HepG2 (cell line): ENCODE results near the gene GHSR. TPM values are rescaled to one million over a fixed set of nuclear protein-coding genes. Genes with fewer than 3 reads are reported as not detected.

Experiments
- ATAC-seq: fragments of 200-7000 bp; cut with Tn5 transposase; 3 replicates; pipeline ENCODE4 v1.9.1; 2020; ENCODE audit warnings: mild to moderate bottlenecking, moderate library complexity
- BruUV-seq: library from RNA; stranded (reverse); fragments of 400-500 nt; replicated peaks from 2 replicates; lab custom pipeline; 2021; lab: Mats Ljungman, UMichigan
- CTCF ChIA-PET: fragments of 300-600 bp; formaldehyde crosslinking; extraction: SDS; loops from one replicate; lab custom pipeline; 2021; ENCODE audit warnings: low total read pairs, inconsistent platforms, low intra/inter-chr PET ratio; lab: Yijun Ruan, JAX
- POLR2A ChIA-PET: fragments of 350-600 bp; sonication (Branson Sonifier 250); formaldehyde crosslinking; loops from one replicate; lab custom pipeline; 2020; ENCODE audit warnings: antibody characterized with exemption, inconsistent platforms; lab: Yijun Ruan, JAX
- DNase-seq: peaks from one replicate; pipeline ENCODE4 v3.0.0-alpha.2; 2015; ENCODE audit warnings: low spot score
- FAIRE-seq: peaks from 3 replicates; lab custom pipeline; 2011; peaks lifted over from hg19 to GRCh38; lab: Jason Lieb, UNC
- H2AFZ ChIP-seq: one replicate; pipeline ENCODE4 v1.6.1; 2011; ENCODE audit warnings: low read length, inconsistent platforms
- H3K27ac ChIP-seq: fragments of 300-600 bp; 3 replicates; pipeline ENCODE4 v1.8.0; 2011; ENCODE audit warnings: mixed run types, mild to moderate bottlenecking, mixed read lengths, low read length, inconsistent platforms; ENCODE audit not compliant: insufficient read depth; ENCODE audit errors: extremely low read length
- H3K27me3 ChIP-seq, 2 experiments: fragments of 200-600 bp in 1 of 2; 2 replicates in 1 of 2; 3 replicates in 1 of 2; pipeline versions ENCODE4 v1.6.0 to v1.8.0; 2011; ENCODE audit warnings: low read length in 2 of 2, mild to moderate bottlenecking in 2 of 2, moderate library complexity in 2 of 2, inconsistent platforms in 1 of 2; ENCODE audit not compliant: insufficient read depth in 2 of 2, control insufficient read depth in 1 of 2
- H3K36me3 ChIP-seq, 2 experiments: fragments of 200-600 bp in 1 of 2; replicated peaks in 1 of 2; 2 replicates in 1 of 2; 3 replicates in 1 of 2; pipeline versions ENCODE4 v1.5.1 to v1.8.0; 2011; ENCODE audit warnings: low read length in 2 of 2, inconsistent platforms in 1 of 2; ENCODE audit not compliant: insufficient read depth in 2 of 2, control insufficient read depth in 1 of 2
- H3K4me1 ChIP-seq: 2 replicates; pipeline ENCODE4 v1.5.1; 2012; ENCODE audit warnings: low read length, inconsistent platforms; ENCODE audit not compliant: insufficient read depth
- H3K4me2 ChIP-seq: 2 replicates; pipeline ENCODE4 v1.6.0; 2011; ENCODE audit warnings: low read depth, low read length, inconsistent platforms
- H3K4me3 ChIP-seq, 3 experiments: fragments of 200-600 bp in 1 of 3; sonication (generic), shearing (Covaris generic) in 1 of 3; replicated peaks in 1 of 3; 2 replicates each; pipeline ENCODE4 v1.5.1; 2011 to 2016; ENCODE audit warnings: low read length in 3 of 3, inconsistent platforms in 2 of 3, low read depth in 2 of 3, mild to moderate bottlenecking in 2 of 3, control low read depth in 1 of 3, mixed read lengths in 1 of 3; ENCODE audit not compliant: insufficient read depth in 1 of 3
- H3K79me2 ChIP-seq: one replicate; pipeline ENCODE4 v1.6.1; 2011; ENCODE audit warnings: low read length, inconsistent platforms; ENCODE audit not compliant: insufficient read depth
- H3K9ac ChIP-seq: 2 replicates; pipeline ENCODE4 v1.6.0; 2011; ENCODE audit warnings: mild to moderate bottlenecking, low read depth, low read length, inconsistent platforms; ENCODE audit not compliant: insufficient read depth
- H3K9me3 ChIP-seq: 2 replicates; pipeline ENCODE4 v1.5.1; 2012; ENCODE audit warnings: mild to moderate bottlenecking, low read length
- H4K20me1 ChIP-seq: 2 replicates; pipeline ENCODE4 v1.6.0; 2011; ENCODE audit warnings: inconsistent platforms, mild to moderate bottlenecking, low read length, moderate library complexity; ENCODE audit not compliant: insufficient read depth
- ATF4 ChIP-seq, 2 experiments: fragments of 450-650 bp in 1 of 2; sonication (generic) in 1 of 2; formaldehyde crosslinking; IDR thresholded peaks; 2 replicates each; pipeline versions ENCODE4 v1.5.0 to v1.8.0; 2020 to 2022; ENCODE audit warnings: mild to moderate bottlenecking in 1 of 2, missing genetic modification reagents in 1 of 2
- ETS1 ChIP-seq: sonication (generic); formaldehyde crosslinking; IDR thresholded peaks from 2 replicates; pipeline ENCODE4 v1.4.0; 2020; ENCODE audit warnings: missing genetic modification reagents
- HHEX ChIP-seq: IDR thresholded peaks from 2 replicates; pipeline ENCODE4 v1.6.1; 2016; ENCODE audit warnings: control low read depth
- PHB2 ChIP-seq: fragments of 450-650 bp; IDR thresholded peaks from 2 replicates; pipeline ENCODE4 v1.6.1; 2018; ENCODE audit not compliant: partially characterized antibody
- RCOR2 ChIP-seq: IDR thresholded peaks from 2 replicates; pipeline ENCODE4 v1.6.1; 2016; ENCODE audit warnings: missing biosample characterization, missing genetic modification reagents
- RFX1 ChIP-seq: fragments of 450-650 bp; IDR thresholded peaks from 2 replicates; pipeline ENCODE4 v1.6.1; 2017
- TCF7L2 ChIP-seq: IDR thresholded peaks from 2 replicates; pipeline ENCODE4 v1.6.1; 2011; ENCODE audit warnings: mild to moderate bottlenecking, low read depth, low read length, moderate library complexity
- ZC3H4 ChIP-seq: sonication (generic); formaldehyde crosslinking; IDR thresholded peaks from 2 replicates; pipeline ENCODE4 v1.4.0; 2020; ENCODE audit warnings: missing genetic modification reagents, borderline replicate concordance
- ZFP90 ChIP-seq: sonication (generic); formaldehyde crosslinking; IDR thresholded peaks from 2 replicates; pipeline ENCODE4 v1.8.0; 2022; ENCODE audit warnings: missing genetic modification reagents, mild to moderate bottlenecking, inconsistent platforms, borderline replicate concordance
- ZKSCAN1 ChIP-seq: fragments of 150-350 bp; IDR thresholded peaks from 2 replicates; pipeline ENCODE4 v1.6.1; 2014; ENCODE audit warnings: low read length
- ZNF138 ChIP-seq: sonication (generic); formaldehyde crosslinking; IDR thresholded peaks from 2 replicates; pipeline ENCODE4 v1.5.0; 2020; ENCODE audit warnings: mild to moderate bottlenecking, low read depth, missing genetic modification reagents
- ZNF232 ChIP-seq: sonication (generic); formaldehyde crosslinking; IDR thresholded peaks from 2 replicates; pipeline ENCODE4 v1.4.0; 2020; ENCODE audit warnings: missing genetic modification reagents, borderline replicate concordance
- ZNF580 ChIP-seq: IDR thresholded peaks from 2 replicates; pipeline ENCODE4 v1.6.1; 2016; ENCODE audit warnings: low read depth, borderline replicate concordance
- WGBS: methylation state at CpG from one replicate; pipeline ENCODE4 v1.1.6; 2017; ENCODE audit warnings: low lambda C conversion rate; 5-methylcytosine and 5-hydroxymethylcytosine counted together
- in situ Hi-C: cut with HindIII; loops from 2 replicates; pipeline ENCODE4 v1.10.0; 2017; ENCODE audit warnings: low pct_unique_long_range_greater_than_20kb; ENCODE audit not compliant: extremely low pct_ligation_motif_present
- intact Hi-C: fragments of 100-400 bp; cut with micrococcal nuclease; formaldehyde crosslinking; loops from one replicate; pipeline ENCODE4 v1.10.0; 2022; ENCODE audit not compliant: unreplicated experiment
- polyA plus RNA-seq, 8 experiments: library from polyadenylated mRNA; depleted of rRNA in 3 of 8; stranded (reverse) in 7 of 8; unstranded in 1 of 8; fragments of >200 nt; fragmentation: Illumina TruSeq in 4 of 8; extraction: Trizol in 4 of 8; gene quantifications; 2 replicates each; pipeline versions ENCODE4 v1.2.1 to v1.2.3, GENCODE V29; 2011 to 2016; ENCODE audit warnings: low read depth in 4 of 8, missing spikeins in 1 of 8, mixed read lengths in 1 of 8; ENCODE audit not compliant: insufficient read depth in 1 of 8
- total RNA-seq, 5 experiments: library from RNA; depleted of rRNA; stranded (reverse); fragments of >200 nt; fragmentation: Illumina TruSeq; extraction: Trizol; gene quantifications; 2 replicates each; pipeline ENCODE4 v1.2.3, GENCODE V29; 2016; ENCODE audit warnings: low read depth in 1 of 5

Gene GHSR
- total and polyA plus RNA-seq, 2 of the 13 experiments (the other 11 are each of a cell fraction or from before 2014, with no cell fraction given): not detected

DNA sequence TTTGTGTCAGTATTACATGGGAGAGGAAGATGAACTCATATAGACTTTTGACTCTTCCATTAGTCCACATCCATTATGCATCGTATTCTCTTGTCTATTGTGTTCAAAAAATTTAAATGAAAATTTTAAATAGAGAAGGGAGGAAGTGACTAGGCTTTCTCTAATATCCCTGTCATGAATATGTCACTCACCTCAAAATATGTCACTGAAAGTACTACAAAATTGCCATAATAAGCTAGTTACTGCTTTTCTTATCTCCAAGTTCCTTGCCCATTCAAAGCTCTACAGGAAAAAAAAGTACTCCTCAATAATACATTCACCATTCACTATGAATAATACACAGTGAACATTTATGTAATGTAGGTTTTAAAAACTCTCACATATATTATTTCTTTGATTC lies 22.3 kb upstream of the GHSR start:
- BruUV-seq: no TSS peak
- WGBS: 90% methylated on average over 1 of the region's 1 CpG

More for the DNA sequence above, 22.3 kb upstream of the GHSR start:
- no peak for FAIRE-seq
- no peaks in the 10 kb centered on the region for H4K20me1 ChIP-seq
- no peak for ATAC-seq
- H2AFZ ChIP-seq: no peak overlapping the region
- POLR2A ChIA-PET: no interaction called here
- H3K4me3 ChIP-seq: no peak overlapping the region
- no peak overlapping the region for H3K4me2 ChIP-seq
- no peak overlapping the region for H3K27ac ChIP-seq
- H3K4me1 ChIP-seq: no peaks in the 10 kb centered on the region
- in situ Hi-C loops: no loop called here
- H3K79me2 ChIP-seq: no peaks in the 10 kb centered on the region
- DNase-seq: no peak
- no peaks in the 10 kb centered on the region for H3K36me3 ChIP-seq
- intact Hi-C loops: no loop called here
- TF ChIP-seq ZFP90 (CRISPR knock-in tag) (no peak), TCF7L2 (no peak), ZNF580 (no peak), ZNF232 (CRISPR knock-in tag) (no peak), ZNF138 (no peak), RFX1 (no peak), ZKSCAN1 (no peak), ATF4 (CRISPR knock-in tag; IDR thresholded peaks at IDR 0.05) (no peak), ETS1 (CRISPR knock-in tag) (no peak), ZC3H4 (no peak), PHB2 (no peak), RCOR2 (CRISPR knock-in tag) (no peak), HHEX (CRISPR knock-in tag) (no peak)
- CTCF ChIA-PET: no interaction called here
- H3K27me3 ChIP-seq: peaks cover 0 to 5% of the 10 kb centered on the region in 2 experiments; a peak in 1 of 5 replicates
- no peaks in the 10 kb centered on the region for H3K9me3 ChIP-seq
- H3K9ac ChIP-seq: no peak overlapping the region
